ENCODE measurements around the gene ZCCHC8.

DNA sequence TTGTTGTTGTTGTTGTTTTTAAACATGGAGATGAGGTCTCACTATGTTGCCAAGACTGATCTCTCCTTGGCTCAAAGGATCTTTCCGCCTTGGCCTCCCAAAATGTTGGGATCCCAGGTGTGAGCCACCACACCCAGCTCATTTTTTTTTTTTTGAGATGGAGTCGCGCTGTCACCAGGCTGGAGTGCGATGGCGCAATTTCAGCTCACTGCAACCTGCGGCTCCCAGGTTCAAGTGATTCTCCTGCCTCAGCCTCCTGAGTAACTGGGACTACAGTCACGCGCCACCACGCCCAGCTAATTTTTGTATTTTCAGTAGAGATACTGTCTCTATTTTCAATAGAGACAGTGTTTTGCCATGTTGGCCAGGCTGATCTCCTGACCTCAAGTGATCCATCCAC is 73.3 kb downstream of the ZCCHC8 start:
- TF ChIP-seq, protein P1, sequence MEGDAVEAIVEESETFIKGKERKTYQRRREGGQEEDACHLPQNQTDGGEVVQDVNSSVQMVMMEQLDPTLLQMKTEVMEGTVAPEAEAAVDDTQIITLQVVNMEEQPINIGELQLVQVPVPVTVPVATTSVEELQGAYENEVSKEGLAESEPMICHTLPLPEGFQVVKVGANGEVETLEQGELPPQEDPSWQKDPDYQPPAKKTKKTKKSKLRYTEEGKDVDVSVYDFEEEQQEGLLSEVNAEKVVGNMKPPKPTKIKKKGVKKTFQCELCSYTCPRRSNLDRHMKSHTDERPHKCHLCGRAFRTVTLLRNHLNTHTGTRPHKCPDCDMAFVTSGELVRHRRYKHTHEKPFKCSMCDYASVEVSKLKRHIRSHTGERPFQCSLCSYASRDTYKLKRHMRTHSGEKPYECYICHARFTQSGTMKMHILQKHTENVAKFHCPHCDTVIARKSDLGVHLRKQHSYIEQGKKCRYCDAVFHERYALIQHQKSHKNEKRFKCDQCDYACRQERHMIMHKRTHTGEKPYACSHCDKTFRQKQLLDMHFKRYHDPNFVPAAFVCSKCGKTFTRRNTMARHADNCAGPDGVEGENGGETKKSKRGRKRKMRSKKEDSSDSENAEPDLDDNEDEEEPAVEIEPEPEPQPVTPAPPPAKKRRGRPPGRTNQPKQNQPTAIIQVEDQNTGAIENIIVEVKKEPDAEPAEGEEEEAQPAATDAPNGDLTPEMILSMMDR (IDR thresholded peaks at IDR 0.05; ENCODE audit: low read depth, low read length, poor library complexity, severe bottlenecking): no peak
- no peak for TF ChIP-seq EZH2phosphoT487 (IDR thresholded peaks at IDR 0.05; ENCODE audit: borderline replicate concordance, low read length)

Data from DOHH2 (cell line).